GM18502 (cell line): ENCODE measurements around the gene PDE11A.
A peak's percentile ranks its signal among the peaks of the same experiment; 100 is the strongest.

ENCODE experiments used
- ATAC-seq: cut with Tn5 transposase; IDR thresholded peaks from one replicate; pipeline ENCODE4 v1.9.1; 2021; ENCODE audit warnings: mild to moderate bottlenecking; ENCODE audit not compliant: unreplicated experiment, poor library complexity

PDE11A gene

DNA sequence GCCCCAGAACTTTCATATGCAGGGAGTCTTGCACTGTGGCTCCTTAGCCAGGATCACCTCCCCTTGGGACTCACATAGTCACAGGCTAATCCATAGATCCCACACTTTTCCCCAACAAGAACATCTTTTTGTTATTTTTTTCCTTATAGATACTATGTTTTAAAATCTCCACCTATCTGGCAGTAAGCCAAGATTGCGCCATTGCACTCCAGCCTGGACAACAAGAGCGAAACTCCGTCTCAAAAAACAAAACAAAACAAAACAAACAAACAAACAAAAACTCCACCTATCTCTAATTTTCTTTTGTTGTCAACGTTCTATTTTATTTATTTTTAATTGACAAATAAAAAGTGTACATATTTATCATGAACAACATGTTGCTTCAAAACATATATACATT, 141.7 kb downstream of the PDE11A start:
- no peak for ATAC-seq

DNA sequence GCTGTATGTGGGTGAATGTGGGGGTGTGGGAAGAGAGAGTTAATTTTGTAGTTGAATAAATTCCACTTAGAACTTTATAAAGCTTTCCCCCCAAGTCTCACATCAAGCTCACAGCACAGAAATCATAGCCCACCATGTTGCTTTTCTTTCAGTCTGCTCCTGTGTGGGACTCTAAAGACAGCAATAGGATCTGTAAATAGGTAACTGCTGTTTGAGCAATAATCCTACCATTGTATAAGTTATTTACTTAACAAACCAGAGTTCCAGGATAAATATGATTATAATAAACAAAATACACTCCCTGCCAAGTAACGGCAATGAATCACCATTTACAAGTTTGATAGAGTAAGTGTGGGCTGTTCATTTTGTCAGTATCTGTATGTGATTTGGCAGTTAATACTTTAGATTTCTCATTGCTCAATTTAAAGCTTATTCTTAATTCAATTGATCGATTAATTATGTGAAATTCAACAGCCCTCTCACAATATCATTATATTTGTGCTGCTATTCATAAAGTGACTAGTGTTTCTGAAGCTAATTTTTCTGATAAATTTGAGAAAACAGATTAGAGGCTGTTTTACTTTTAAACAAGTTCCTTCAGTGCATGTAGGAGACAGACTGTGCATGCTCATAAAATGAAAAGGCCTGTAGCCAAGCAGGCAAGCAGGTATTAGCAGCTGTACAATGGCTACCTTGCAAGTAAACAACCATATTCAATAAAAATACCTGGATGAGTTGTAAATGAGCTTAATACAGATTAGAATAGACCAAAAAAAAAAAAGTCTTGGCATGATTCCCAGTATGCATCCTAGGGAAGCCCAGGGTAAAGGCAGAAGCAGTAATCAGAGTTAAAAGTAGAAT, 142.7 kb downstream of the PDE11A start:
- no peak for ATAC-seq

DNA sequence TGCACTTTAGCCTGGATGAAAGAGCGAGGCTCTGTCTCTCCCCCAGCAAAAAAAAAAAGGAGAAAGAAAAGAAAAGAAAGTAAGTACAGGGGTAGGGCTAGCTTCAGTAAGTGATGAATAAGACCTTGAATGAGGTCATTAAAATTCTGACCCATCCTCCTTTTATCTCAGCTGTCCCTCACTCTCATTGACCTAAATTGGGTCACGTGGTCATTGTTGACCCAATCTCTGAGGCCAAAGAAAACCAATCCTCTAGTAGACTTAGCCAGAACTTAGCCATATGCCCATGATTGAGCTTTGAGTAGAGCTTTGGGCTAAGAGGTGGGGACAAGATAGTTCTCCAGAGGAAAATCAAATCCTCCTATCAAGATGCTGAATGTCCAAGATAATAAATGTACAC, 149.3 kb downstream of the PDE11A start:
- no peak for ATAC-seq

DNA sequence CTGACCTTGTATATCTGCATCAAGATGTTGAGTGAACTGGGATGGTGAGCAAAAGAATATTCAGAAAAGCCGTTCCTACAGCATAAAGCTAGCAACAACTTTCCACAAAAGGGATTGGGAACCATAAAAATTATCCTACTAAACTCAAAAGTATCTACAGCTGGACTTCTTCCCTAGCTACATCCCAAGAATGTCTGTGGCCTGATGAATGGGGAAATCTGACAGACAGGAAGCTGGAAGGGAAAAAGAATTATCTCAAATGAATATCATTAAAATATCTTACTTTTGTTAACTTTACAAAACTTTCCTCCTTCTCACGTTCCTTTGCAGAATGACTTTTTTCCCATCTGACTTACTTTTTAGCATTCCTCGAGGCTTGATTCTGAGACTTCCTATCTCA, 150.9 kb downstream of the PDE11A start:
- ATAC-seq, result no peak

DNA sequence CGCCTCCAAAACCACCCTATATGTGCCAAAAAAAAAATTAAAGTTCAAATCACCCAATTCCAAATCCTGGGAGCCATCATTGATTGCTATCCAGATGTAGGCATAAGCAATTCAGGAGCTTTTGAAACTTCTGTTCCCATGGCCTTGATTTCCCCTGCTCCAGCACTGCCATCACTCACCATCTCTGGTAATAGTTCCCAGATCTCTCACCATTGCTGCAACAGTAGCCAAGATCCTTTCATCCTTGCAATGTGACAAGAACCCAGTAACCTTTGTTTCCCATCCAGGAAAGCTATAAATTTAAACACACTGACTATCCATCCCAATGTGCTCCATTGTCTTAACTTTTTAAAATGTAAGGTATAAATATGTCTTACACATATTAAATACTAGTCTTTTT, 155.4 kb downstream of the PDE11A start:
- ATAC-seq, result no peak

DNA sequence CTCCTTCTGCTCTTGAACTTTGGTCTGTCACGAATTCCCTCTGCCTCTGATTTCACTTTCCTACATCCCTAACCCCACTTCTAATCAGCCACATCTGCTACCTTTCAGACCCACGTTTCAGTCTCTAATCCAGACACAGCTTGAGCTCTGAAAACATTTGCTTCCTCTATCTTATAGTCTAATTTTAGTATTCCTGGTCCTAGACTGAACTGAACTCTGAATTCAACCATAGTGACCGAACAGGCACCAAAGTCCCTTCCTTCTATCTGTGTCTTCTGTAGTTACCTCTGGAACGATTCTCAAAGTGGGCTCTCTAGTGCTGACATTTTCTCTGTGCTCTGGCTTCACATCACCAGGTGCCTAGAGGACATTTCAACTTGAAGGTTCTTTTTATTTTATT, 156.2 kb downstream of the PDE11A start:
- no peak for ATAC-seq

DNA sequence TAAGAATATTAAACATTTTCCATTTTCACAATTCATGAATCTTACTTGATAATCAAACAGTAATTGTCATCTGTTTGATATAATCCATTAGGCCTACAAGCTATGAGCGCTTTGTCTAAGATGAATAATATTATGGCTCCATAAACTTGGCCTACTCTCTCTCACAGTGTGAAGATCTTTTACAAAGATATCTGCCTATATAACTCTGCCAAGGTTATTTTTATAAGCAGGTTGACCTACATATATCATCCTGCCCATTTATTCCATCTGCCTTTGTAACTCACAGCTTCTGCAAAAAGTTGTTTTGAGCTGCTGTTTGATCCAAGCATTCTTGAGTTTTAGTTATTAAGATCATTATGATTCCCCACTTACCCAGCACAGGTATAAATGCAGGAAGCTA, 158.3 kb downstream of the PDE11A start:
- no peak for ATAC-seq

DNA sequence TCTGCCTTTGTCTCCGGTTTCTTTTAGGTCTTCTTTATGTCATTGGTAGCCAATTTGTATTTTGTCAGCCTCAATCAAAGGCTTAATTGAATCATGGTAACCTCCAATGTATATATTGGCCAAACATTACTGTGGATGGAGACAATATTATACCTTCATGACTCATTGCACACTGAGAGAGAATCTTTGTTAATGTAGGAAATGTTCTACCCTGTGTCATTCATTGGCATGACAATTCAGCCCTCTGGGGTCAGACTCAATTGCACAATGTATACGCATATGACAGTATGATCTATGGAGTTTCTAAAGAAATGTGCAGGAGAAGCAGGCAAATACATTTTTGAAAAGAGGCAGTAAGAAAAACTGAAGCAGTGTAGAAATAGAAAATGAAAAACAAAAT, 162.6 kb downstream of the PDE11A start:
- no peak for ATAC-seq

DNA sequence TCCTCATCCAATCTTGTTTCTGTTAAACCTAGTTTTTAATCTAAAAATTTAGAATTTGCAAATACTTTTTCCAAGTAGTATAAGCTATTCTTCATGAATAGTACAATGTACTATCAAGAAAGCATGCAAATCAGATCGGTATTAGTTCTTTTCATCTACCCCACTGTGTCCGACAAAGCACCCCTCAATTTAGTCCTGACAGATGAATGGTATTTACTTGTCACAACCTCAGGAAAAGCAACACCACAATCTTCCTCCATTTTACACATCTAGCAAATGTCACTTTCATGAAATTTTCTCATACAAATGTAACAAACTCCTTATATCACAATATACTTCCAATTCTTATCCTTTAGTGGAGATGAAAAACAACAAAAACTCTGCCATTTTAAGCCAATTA, 163.8 kb downstream of the PDE11A start:
- no peak for ATAC-seq

DNA sequence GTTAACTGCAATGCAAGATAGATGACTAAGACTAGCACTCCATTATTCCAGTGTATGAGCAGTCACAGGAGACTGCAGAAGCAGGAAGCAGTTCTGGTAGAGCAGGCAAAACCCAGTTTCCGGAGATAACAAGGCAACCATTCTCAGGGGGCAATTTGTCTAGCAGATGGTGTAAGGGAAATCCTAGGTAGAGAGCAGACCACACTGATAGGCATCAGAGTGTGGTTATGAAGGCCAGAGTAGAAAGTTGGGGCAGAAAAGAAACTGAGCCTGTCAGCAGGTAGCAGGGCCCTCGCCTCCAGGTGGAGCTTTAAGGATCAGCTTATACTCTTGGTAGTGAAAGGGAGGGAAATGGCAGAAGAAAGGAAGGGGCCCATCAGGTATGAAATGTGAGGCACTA, 164.4 kb downstream of the PDE11A start:
- peak; percentile 60 for ATAC-seq

DNA sequence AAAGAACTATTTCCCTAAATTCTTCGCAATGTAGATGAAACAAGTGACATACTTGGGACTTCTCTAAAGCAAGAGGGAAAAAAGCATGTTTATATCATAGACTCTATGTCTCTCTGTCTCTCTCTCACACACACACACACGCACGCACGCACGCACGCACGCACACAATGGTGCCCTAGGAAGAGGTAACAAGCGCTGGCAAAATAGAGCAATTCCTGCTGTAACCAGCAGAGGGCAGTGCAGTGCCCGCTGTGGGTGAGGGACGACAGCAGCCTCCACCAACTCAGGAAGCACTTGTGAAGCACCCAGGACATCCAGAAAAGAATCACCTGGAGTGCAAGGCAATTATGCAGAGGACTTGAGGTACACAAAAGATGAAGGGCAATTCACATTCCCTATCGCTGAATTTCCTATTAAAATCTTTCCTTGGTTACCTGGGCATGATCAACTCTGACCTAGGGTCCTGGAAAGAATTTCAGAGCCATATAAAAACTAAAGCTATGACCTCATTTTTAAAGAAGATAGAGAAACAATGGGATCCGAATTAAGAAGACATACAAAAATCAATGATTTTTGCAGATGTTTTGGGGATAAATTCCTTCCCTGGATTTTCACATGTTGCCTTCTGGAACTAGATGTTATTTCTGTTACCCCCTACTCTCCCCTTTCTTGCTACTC, 166.4 kb downstream of the PDE11A start:
- ATAC-seq, result peak; percentile 77

DNA sequence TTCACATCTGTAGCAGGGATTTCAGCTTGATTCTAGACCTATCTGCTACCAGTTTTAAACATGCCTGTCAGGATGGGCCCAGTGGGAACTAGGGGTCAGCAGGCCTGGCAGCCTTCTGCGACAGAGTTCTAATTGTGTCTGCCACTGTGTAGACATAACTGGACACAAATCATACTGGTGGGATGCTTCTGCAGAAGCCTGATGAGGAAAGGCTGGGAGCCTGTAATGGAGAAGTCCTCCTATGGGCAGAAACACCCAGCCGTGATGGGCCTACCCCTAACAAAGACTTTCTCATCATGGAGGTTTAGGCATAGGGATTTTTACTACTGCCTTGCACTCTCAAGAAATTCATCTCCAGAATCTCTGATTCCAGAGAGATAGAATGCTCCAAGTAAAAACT, 166.9 kb downstream of the PDE11A start:
- no peak for ATAC-seq

DNA sequence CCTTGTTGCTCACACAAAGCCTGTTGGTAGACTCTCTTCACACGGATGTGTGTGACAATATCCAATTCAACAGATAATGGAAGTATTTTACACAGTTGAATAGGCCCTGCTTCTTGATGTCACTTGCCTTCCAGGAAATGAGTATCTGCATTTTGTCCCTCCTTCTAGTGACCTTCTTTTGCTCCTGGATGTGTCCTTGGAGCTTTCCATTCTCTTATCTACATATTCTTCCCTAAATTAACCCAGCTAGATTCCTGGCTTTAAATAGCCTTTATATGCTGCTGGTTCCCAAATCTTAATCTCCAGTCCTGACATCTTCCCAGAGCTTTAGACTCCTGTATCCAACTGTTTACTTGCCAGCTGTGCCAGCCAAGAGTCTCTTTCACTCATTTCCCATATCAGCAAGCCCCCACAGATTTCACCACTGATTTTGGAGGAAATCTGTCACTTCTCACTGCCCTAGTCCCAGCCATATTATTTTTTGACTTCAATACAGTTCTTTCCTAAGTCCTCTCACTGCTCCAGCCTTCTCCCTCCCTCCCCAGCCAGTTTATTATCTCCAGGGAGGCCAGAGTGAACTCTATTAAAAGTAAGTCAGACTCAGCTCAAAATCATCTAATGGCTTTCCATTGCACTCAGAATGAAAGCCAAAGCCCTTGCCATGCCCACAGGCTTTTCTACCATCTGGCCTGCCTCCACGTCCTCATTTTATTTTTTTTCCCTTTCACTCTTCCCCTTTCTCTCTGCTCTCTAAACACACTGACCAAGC, 170.0 kb downstream of the PDE11A start:
- ATAC-seq, result no peak

DNA sequence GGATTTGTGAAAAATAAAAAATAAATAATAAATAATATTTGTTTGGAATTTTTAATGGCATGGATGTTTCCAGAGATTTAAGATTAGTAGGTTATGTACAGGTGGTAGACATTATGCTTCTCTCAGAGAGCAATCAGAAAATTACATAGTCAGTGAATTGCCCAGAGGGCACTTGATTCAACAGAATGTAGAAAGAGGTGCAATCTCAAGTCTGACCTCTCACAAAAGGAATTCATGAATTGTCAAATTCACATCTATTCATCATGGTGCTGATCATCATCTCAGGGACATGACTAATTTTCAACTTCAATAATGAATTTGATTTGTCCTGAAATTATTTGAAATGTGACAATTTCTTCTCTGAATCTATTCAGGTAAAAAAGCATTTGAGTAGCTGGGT, 172.5 kb downstream of the PDE11A start:
- no peak for ATAC-seq

DNA sequence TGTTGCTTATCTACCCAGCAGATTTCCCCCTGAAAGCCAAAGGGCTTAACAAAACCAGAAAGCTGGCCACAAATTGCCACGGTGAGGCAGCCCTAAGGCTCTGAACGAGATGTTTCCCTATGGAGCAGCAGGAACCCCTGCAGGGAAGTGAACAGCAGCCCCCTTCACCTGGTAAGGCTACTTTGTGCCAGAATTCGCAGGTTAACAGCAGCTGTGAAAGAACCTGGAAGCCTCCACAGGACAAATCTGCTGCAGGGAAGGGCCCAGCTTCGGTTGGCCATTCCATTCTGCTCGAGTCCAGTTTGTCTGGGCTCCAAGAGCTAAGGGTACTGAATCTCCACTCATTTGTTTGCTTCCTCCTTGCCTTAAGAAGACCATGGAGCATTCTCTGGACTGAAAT, 175.3 kb downstream of the PDE11A start:
- ATAC-seq, result no peak

DNA sequence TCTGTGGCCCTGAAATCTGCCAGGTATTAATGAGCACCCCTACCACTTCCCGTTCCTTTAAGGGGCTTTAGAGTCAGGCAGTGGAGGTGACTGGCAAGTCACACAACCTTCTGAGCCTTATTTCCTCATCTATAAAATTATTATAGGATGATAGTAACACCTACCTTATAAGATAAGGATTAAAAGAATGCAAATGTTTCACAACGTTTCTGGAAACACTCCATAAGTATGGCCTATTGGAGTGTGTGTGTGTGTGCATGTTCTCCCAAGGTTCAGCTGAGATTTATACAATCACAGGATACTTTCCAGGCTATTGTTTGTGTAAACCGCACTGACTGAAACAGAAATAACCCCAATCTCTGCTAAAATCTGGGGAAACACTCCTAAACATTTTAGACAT, 176.0 kb downstream of the PDE11A start:
- ATAC-seq, result no peak

DNA sequence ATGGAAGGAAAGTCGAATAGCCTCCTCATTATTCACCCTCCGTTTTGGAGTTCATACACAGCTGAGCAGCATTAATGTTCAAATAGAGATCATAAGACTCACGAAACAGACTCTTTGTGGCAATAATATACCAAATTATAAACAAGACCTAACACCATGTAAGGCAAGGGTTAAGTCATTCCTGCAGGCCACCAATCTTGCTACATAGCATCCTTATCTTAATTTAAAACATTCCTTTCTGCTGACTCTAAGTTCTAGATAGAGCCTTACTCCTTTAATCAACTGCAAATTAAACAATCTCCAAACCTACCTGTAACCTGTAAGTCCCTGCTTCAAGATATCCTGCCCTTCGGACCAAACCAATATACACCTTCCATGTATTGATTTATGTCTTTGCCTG, 178.0 kb downstream of the PDE11A start:
- ATAC-seq, result no peak

DNA sequence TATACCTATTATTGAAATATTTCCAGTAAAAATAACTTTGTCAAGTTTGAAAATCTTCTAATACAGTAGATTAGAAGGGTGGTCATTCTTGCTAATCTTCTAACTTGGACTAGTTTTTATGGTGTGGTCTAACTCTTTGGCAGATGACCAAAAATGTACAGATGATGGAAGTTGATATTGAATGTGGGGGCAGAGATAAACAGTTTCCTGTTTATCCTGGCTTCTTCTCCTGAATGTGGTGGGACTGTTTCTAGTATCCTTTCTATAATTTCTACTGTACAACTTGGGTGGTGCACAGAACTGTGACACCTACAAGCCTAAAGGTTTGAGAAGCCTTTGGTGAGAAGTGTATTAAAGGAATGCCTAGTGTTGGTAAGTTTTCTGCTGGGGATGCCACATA, 178.7 kb downstream of the PDE11A start:
- no peak for ATAC-seq

DNA sequence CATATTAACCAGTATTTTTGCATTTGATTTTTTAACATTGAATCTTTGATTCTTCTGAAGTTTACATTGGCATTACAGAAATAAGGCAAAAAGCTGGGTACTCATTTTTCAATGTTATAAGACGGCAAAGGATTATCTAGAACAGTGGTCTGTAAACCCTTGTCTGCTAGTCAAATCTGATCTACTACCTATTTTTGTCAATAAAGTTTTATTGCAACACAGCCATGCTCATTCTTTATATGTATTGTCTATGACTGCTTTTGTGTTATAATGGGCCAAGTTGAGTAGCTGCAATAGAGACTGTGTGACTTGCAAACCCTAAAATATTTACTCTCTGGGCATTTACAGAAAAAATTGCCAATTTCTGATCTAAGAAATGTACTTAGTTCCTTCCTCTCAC, 181.0 kb downstream of the PDE11A start:
- no peak for ATAC-seq

DNA sequence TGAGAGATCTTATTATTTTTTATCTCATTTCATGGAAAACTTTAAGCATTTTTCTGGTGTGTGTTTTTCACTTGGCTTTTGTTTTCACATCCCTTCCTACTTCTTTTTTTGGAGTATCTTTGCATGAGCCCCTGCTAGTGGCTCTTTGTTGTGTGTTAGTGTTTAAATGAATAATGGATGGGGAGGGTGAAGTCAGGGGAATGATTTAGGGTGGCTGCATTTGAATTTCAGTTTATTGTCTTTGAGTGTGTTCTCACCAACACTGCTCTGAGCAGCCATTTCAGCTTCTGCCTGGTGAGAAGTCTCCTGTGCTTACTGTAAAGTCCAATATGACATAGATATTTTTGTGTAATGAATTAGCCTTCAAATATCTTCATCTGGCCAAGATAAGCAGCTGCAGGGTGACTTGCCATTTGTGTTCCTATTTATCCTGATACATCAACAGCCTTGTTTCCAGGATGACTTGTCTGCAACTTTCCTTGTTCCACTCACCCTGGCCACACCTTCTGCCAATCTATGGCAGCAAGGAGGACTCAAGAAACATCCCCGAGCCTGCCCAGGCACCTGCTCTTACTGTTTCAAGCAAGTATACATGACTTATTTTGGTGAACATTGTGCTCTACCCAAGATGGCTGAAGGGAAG, 182.6 kb downstream of the PDE11A start:
- ATAC-seq, result no peak

DNA sequence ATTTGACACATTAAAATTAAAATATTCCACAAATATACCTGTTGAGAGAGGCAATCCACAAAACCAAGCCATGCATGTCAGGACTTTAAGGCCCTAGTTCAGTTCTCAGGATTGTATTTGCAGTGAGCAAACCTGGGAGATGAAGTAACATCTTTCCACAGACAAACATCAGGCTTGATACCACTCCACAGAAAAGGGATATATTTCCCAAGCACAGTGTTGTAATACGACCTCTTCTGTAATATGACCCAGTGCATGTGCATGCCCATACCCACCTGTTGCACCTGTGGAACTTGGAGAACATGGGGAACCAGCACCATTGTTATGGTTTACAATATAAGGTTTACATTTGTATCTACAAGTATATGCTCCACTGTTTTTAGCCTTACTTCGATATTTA, 184.0 kb downstream of the PDE11A start:
- no peak for ATAC-seq
